Fibroblast of skin of left biceps (primary cell): Measurements from ENCODE around the gene PCDHGA1.

ENCODE experiments used
- DNase-seq, 2 experiments: peaks; one replicate each; pipeline ENCODE4 v3.0.0-alpha.2; 2013; ENCODE audit warnings: low read depth in 2 of 2

Gene PCDHGA1

DNA sequence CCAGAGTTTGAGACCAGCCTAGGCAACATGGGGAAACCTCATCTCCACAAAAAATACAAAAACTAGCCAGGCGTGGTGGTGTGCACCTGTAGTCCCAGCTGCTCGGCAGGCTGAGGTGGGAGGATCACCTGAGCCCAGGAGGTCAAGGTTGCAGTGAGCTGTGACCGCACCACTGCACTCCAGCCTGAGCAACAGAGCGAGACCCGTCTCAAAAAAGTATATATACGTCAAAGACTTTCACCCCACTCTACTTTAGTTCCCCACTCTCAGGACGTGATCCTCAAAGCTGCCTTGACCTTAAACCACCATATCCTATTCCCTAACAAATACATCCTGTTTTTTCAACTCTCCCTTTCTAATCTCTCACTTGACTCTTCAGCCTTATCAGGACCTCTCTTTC, 199.6 kb downstream of the PCDHGA1 start:
- no peak for DNase-seq

DNA sequence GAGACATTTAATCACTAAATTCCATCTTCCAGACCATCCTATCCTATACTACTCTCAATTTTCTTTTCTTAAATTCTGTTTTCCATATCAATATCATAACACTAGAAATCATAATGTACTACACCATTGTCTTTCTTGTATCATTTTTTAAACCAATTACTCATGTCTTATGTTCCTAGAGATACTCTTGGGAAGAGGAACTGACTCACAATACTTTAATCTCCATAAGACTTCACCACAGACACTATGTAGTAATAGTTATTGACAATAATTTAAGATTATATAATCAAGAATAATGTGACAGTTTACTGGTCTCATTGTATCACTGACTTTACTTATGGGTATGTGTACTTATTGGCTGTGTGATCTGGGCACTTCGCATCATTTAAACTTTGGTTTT, 202.4 kb downstream of the PCDHGA1 start:
- no peak for DNase-seq

DNA sequence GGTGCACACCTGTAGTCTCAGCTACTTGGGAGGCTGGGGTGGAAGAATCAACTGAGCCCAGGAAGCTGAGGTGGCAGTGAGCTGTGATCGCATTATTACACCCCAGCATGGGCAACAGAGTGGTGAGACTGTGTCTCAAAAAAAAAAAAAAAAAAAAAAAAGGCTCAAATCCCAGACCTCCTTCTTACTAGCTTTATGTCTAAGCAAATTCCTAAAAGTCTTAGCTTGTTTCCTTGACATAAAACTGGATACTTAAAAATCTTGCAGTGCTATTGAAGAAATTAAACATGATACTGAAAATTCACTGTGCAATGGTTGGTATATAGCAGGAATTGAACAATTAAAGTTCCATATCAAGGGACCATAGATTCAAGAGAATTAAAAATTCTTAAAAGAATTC, 203.6 kb downstream of the PCDHGA1 start:
- DNase-seq = no peak

DNA sequence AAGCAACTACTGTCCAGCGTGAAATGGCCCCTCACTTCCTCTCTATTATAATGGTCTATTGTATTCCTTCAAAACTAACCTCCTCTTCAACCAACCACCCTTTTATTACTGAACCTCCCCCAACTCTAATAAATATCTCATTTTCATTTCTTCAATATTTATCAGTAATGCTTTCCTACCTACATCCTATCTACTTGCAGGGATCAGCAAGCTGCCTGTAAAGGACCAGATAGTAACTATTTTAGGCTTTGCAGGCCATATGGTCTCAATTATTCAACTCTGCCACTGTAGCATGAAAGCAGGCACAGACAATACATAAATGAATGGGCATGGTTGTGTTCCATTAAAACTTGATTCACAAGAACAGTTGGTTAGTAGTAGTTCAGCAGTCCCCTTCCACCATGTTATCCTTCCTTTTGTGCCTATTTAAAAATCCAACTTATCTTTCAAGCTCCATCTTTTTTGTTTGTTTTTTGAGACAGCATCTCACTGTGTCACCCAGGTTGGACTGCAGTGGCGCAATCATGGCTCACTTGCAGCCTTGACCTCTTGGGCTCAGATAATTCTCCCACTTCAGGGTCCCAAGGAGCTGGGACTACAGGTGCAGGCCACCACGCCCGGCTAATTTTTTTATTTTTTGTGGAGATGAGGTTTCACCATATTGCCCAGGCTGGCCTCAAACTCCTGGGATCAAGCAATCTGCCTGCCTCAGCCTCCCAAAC, 204.3 kb downstream of the PCDHGA1 start:
- no peak for DNase-seq

DNA sequence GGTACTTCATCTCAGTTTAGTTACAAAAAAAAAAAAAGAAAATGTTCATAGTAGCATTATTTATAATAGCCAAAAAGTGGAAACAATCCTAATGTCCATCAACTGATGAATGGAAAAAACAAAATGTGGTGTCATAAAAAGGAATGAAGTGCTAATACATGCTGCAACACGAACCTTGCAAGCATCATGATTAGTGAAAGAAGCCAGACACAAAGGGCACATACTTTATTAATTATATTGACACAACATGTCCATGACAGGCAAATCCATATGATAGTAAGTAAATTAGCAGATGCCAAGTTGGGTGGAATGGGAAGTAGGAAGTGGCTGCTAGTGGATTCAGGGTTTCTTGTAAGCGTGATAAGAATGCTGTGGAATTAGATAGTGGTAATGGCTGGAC, 212.7 kb downstream of the PCDHGA1 start:
- DNase-seq = no peak

DNA sequence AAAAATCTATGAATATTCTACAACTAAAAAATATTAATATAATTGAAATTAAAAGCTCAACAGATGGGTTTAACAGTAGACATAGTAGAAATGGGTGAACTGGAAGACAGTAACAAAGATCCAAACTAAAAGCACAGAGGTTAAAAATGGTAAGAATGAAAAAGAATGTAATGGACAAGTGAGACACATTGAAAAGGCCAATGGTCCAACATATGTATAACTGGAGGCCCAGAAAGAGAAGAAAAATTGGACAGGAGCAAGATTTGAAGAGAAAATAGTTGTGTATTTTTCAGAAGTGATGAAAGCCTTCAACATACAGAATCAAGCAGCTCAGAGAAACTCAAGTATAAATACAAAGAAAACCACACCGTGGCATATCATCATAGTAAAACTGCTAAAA, 217.2 kb downstream of the PCDHGA1 start:
- no peak for DNase-seq

DNA sequence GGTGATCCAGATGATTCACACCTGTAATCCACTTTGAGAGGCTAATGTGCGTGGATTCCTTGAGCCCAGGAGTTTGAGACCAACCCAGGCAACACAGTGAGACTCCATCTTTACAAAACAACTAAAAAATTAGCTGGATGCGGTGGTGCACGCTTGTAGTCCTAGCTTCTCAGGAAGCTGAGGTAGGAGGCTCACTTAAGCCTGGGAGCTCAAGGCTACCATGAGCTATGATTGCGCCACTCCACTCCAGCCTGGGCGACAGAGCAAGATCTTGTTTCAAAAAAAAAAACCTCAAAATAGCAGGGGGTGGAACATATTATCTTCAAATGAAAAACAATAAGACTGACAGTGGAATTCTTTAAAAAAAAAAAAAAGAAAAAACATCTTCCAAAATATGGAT, 217.6 kb downstream of the PCDHGA1 start:
- no peak for DNase-seq

DNA sequence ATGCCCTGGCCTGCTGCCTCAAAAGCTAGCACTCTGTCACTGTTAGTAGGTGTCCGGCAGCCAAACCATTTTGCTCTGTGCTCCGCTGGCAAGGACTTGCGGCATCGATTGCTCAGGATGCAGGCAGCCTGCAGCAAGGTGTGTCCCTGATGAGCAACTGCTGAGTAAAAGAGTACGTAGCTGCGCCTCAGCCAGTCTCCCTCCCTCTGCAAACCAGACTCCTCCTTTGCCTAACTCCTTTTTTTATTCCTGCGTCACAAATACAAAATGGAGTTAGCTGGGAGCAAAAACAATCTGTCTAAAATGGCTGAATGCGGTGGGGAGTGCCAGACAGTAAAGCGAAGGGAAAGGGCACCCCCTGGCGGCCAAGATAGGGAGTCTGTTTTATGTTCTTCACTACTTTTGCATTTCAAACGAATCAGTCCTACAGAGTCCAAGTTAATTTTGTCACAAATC, 227.4 kb downstream of the PCDHGA1 start:
- peak; percentile 98 for DNase-seq

DNA sequence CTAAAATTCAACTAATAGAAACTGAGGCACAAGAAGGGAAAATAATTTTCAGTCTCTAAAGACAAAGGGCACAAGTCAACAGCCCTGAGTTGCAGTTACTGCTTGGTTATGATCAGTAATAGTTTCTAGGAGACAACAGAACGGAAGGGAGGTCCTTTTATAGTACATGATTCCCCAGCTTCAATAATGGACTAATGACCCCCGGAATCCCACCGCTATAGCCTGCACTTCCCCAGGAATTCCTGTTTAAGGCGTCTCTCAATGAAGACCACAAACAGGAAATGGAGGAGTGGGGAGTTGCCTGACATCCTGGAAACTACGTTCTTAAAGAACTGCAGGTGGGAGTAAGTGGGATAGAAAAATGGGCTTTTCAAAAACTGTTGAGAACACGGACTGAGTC, 227.8 kb downstream of the PCDHGA1 start:
- no peak for DNase-seq

DNA sequence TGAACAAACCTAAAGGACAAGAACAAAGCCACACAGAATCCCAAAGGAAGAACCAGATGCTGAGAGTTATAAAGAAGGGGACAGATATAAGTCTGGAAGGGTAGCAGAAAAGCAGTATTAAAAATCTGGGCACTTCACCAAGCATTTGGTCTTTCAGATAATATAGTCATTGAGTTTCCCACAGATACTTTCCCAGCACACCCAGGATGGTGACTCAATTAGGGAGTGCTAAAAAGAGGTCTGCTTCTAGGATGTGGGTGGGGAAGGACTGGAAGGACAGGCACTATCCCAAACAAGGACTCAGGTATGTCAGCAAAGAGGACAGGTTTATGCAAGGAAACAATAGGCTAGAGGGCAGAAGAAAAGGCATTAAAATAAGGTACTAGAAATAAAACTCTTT, 229.1 kb downstream of the PCDHGA1 start:
- DNase-seq = no peak

DNA sequence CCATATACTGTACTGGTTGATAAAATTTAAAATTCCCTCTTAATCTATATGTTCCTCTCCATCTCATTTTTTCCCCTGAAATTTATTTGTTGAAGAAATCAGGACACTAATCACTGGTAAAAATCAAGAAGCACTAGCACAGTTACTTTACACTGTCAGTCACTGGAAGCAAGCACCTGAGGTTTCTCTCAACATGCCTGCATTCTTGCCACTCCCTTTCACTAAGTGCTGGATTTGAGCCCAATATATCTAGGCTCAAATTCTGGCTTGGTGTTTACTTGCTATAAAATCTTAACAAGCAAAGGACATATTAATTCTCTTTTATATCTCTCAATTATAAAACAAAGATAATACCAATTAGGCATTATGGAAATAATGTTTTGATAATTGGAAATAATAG, 229.8 kb downstream of the PCDHGA1 start:
- DNase-seq = no peak

DNA sequence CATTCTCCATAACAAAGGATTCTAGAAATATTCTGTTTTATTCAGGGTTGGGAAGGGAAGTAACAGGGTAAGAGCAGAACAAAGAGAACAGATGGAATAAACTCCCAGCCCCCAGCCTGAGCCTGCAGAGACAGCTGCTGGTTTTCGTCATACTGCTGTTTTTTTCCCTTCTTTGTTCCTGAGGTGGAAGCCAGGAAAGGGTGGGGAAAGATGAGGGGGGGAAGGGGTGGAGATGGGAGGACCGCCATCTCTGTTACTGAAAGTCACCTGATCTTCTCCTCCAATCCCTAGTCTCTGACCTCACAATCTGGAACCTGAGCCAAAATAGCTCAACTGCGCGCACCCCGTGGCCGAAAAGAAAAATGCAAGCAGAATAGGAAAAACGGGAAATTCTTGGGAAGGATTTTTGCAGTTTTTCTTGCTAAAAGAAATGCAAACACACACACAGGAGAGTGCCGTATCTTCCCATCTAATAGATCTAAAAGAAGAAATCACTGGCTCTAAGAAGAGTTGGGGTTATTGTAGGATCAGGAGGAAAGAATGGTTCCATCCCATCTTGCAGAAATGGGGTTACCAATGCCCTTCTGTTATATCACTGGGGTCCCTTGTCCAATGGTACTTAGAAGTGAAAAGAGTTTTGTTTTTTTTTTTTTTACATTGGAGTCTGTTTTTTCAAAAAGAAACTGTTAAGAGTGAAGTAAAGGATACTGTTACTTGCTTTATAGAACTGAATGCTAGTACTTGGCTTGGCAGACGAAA, 230.6 kb downstream of the PCDHGA1 start:
- peak; percentile 96 for DNase-seq
